HG03135 (cell line): Measurements from ENCODE around the gene NBAS.
"Not testable (repeated sequence)": the region's sequence is repeated elsewhere in the genome, so short reads cannot be mapped to it uniquely, and the experiment has no call there.

Experiments used
- ATAC-seq: cut with Tn5 transposase; IDR thresholded peaks from one replicate; pipeline ENCODE4 v1.9.1; 2021; ENCODE audit warnings: mild to moderate bottlenecking, moderate library complexity; ENCODE audit not compliant: unreplicated experiment

The NBAS gene

DNA sequence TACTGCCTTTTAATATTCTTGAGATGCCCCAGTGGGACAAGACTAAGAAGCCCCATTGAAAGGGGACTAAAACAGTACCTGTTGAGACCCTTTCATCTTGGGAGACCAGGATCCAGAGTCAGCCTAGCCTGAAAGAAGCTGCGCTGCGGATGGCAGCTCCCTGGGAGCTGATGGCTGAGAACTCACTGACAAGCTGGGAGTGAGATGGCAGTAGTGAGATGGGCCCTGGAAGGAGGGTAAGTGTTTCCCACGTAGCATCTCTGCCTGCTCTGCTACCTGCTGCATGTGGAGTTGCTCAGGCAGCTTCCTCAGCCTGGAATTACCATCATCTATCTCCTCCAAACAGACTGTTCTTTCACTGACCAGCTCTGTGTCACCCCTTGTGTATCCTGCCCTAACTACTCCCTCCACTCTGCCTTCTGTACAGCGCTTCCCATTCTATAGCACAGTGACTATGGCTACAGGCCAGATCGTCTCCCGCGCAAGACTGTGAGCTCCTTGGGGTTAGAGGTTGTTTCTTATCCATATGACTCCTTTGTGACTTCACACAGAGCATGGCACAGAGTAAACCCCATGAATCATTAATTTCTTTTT lies 330.4 kb downstream of the NBAS start:
- ATAC-seq: no peak

DNA sequence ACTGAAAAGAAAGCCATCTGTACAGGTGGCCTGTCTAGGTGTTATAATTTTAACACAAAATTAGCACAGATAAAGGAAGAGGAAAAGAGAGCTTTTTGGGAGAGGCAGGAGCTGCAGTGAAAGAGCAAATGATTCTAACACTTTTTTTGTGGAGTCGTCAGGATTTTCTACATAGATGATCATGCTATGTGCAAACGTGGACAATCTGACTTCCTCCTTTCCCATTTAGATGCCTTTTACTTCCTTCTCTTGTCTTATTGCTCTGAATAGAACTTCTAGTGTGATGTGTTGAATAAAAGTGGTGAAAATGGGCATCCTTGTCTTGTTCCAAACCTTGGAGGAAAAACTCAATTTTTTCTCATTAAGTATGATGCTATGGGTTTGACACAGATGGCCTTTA lies 334.5 kb downstream of the NBAS start:
- ATAC-seq: no peak

DNA sequence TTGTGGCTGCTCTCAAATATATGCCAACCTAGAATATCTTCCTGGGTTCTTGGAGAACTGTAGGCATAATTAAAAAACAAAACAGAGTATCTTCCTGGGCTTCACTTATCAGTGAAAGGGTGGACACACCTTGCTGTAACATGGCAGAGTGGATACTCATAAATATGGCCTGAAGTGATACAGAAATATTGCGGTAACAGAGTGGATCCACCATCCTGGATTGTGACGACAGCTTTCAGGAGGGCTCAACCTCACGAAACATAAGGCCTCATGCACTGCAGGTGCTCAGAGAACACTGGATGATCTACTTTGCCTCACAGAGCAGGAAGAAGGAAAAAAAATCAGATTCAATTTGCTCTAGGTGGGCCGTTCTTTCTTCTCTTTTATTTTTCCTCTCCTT lies 336.0 kb downstream of the NBAS start:
- no peak for ATAC-seq

- ATAC-seq: no peak
Measured at GRCh38 chr2:15224641-15225040, 336.5 kb downstream of the NBAS start.

DNA sequence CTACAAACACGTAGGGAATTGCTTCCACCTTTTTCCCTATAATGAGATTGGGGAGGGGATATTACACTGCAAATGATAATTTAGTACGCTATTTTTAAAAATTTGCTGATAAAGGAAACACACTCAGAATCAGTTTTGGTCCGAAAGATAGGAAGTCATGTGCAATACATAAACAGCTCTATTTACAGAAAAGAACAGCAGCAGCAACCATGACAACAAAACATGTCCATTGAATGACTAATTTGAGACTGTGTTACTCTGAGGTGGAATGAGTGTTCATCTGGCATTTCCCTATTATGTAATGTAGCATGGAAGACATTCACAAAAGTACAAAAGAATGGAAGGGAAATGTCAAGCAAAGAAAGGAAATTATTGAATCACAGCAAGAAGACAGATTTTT lies 337.2 kb downstream of the NBAS start:
- ATAC-seq: peak; percentile 49

- no peak for ATAC-seq
Measured at GRCh38 chr2:15222856-15223255, 338.3 kb downstream of the NBAS start.

DNA sequence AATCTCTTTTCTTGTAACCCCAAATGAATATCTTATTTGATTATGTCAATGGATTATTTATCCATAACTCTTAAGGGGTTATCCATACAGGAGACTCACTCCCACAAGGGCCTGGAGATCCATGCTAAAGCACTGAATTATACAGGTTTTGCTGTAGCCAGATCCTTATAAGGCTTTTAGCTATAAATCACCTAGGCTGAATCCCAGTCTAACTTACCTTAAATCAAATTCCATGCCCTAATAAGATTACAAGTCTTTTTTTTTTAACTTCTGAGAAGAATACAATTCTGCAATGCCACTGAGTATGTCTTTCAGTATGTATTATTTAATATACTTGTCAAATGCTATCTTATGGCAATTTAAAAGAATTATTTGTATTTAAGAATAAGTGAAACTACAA lies 340.5 kb downstream of the NBAS start:
- no peak for ATAC-seq

DNA sequence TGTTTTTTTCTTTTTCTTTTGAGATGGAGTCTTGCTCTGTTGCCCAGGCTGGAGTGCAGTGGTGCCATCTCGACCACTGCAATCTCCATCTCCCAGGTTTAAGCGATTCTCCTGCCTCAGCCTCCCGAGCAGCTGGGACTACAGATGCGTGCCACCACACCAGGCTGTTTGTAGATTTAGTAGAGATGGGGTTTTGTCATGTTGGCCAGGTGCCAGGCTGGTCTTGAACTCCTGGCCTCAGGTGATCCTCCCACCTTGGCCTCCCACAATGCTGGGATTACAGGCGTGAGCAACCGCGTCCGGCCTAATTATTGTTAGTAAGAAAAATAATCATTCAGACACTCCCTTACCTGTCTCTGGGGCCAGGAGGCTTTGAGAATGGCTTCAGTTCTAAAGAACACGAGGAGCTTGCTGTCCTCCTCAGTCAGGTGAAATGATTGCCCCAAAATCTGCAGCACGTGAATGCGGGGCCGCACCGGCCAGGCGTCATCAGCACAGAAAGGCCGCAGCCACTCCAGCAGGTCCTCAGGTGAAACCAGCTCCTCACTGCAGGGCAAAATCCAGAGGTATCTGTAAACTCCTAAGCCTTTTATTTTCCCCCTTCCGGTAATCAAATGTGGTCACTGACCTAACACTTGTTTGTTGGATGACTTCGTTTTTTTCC lies 342.6 kb downstream of the NBAS start:
- ATAC-seq: no peak

DNA sequence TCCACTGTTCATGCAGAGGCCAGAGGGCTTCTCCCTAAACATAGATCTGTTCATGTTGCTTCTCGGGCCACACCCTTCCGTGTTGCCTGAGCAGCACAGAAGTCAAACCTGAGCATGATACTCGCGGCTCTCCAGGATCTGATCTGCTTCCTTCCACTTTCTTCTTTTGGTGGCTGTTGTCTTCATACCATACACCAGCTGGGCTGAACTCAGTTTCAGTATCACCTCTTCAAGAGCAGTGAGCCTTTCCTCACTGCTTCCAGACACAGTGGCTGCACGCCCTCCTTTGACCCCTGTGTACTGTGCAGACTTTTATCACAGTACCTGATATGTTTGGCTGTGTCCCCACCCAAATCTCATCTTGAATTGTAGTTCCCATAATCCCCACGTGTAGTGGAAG lies 348.9 kb downstream of the NBAS start:
- ATAC-seq: no peak

DNA sequence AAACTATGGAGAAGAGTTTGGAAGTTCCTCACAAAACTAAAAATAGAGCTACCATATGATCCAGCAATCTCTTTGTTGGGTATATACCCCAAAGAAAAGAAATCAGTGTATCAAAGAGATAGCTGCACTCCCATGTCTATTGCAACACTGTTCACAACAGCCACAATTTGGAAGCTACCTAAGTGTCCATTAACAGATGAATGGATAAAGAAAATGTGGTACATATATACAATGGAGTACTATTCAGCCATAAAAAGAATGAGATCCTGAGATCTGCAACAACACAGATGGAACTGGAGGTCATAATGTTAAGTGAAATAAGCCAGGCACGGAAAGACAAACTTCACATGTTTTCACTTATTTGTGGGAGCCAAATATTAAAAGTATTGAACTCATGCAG lies 350.6 kb downstream of the NBAS start:
- not testable (repeated sequence) for ATAC-seq

DNA sequence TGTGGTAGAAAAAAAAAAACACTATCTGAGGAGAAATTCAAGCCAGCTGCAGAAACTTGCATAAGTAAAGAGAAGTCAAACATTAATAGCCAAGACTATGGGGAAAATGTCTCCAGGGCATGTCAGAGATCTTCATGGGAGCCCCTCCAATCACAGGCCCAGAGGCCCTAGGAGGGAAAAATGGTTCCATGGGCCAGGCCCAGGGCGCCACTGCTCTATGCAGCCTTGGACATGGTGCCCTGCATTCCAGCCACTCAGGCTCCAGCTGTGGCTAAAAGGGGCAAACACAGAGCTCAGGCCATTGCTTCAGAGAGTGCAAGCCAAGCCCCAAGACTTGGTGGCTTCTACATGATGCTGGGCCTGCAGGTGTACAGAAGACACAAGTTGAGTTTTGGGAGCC lies 354.7 kb downstream of the NBAS start:
- ATAC-seq: no peak

- no peak for ATAC-seq
Measured at GRCh38 chr2:15205562-15205961, 355.6 kb downstream of the NBAS start.

- no peak for ATAC-seq
Measured at GRCh38 chr2:15201009-15201408, 360.1 kb downstream of the NBAS start.

GRCh38 chr2:15200581-15200980 lies 360.6 kb downstream of the NBAS start:
- ATAC-seq: no peak

GRCh38 chr2:15198051-15198450 lies 363.1 kb downstream of the NBAS start:
- no peak for ATAC-seq

- no peak for ATAC-seq
Measured at GRCh38 chr2:15195813-15196212, 365.3 kb downstream of the NBAS start.

- no peak for ATAC-seq
Measured at GRCh38 chr2:15191789-15192188, 369.3 kb downstream of the NBAS start.

- ATAC-seq: no peak
Measured at GRCh38 chr2:15189216-15189615, 371.9 kb downstream of the NBAS start.

GRCh38 chr2:15187702-15188101 lies 373.4 kb downstream of the NBAS start:
- ATAC-seq: no peak

- no peak for ATAC-seq
Measured at GRCh38 chr2:15186118-15186517, 375.0 kb downstream of the NBAS start.

GRCh38 chr2:15184491-15184890 lies 376.6 kb downstream of the NBAS start:
- no peak for ATAC-seq

- no peak for ATAC-seq
Measured at GRCh38 chr2:15182275-15182674, 378.9 kb downstream of the NBAS start.
